ENCODE measurements around the gene DOCK1.

- TF ChIP-seq CTCF (conservative IDR thresholded peaks at IDR 0.05; ENCODE audit: low read length) = no peak
- TF ChIP-seq EZH2phosphoT487 (IDR thresholded peaks at IDR 0.05; ENCODE audit: borderline replicate concordance) = no peak
These were observed 237.6 kb downstream of the DOCK1 start for GRCh38 chr10:127142856-127143255.
